ENCODE measurements around the gene NME2. TPM values are rescaled to one million over a fixed set of nuclear protein-coding genes. Genes with fewer than 3 reads are reported as not detected.

Gene NME2
- total and polyA plus RNA-seq, 2 of the 8 experiments (the other 6 are each of a cell fraction or from before 2014, with no cell fraction given): 827 to 929 TPM

GRCh38 chr17:51142597-51142996, 23.6 kb upstream of the NME2 start (continued):
- no peak for TF ChIP-seq CHD1 (IDR thresholded peaks at IDR 0.05; ENCODE audit: low read depth, low read length)
- TF ChIP-seq BACH1 (IDR thresholded peaks at IDR 0.05; ENCODE audit: low read length): no peak
- TF ChIP-seq BRCA1 (IDR thresholded peaks at IDR 0.05; ENCODE audit: low read depth, low read length): no peak
- no peak for TF ChIP-seq SIN3A (conservative IDR thresholded peaks at IDR 0.05 in 1 of 2, IDR thresholded peaks at IDR 0.05 in 1 of 2; ENCODE audit: low read depth in 1 of 2, low read length in 2 of 2)
- TF ChIP-seq SUZ12 (IDR thresholded peaks at IDR 0.05; ENCODE audit: low read length): no peak

All from H1 (cell line).